HG03066 (cell line): ENCODE measurements around the gene ASB13.

Experiments used
- ATAC-seq: cut with Tn5 transposase; IDR thresholded peaks from one replicate; pipeline ENCODE4 v1.9.1; 2021; ENCODE audit warnings: low read depth; ENCODE audit not compliant: unreplicated experiment

ASB13 gene

DNA sequence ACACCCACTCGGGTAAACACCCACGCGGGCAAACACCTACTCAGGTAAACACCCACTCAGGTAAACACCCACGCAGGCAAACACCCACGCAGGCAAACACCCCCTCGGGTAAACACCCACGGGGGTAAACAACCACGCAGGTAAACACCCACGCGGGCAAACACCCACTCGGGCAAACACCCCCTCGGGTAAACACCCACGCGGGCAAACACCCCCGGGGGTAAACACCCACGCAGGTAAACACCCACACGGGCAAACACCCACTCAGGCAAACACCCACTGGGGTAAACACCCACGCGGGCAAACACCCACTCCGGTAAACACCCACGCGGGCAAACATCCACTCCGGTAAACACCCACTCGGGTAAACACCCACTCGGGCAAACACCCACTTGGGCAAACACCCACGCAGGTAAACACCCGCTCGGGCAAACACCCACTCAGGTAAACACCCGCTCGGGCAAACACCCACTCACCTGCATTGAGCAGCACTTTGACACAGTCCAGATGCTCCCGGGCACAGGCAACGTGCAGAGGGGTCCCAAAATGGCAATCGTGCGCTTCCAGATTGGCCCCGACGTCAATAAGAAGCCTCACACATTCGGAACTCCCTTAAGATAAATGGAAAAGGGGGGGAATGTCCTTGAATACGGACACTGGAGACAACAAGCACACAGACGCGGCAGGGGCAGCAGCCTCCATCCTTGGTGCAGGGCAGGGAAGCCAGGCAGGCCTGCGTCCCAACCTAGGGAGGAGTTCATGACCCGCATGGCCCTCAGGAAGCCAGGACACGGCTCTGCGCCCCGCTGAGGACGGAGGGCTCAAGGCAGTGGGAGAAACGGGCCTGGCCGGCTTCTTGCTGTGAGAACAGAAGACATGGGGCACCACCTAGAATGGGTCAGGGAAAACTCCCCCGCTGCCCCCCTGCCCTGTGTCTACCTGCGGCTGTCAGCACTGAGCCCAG is 17.6 kb downstream of the ASB13 start:
- no peak for ATAC-seq

DNA sequence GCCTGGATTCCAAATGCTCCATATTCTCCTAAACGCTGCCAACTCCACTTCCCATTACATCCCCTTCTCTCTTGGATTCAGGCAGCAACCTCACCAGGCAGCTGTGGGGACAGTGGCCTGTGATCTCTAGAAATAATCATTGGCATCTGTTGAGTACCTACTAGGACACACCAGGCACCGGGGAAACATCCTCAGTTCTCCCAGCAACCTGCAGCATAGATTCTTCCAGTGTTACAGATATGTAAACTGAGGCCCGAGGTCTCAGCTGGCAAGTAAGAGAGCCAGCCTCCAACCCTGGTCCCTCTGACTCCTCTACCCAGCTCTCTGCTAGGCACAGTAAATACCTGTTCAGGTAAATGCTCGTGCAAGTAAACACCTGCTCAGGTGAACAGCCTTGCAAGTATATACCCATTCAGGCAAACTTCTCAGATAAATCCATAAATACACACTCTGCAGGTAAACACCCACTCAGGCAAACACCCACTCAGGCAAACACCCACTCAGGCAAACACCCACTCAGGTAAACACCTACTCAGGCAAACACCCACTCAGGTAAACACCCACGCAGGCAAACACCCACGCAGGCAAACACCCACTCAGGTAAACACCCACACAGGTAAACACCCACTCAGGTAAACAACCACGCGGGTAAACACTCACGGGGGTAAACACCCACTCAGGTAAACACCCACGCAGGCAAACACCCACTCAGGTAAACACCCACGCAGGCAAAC is 18.7 kb downstream of the ASB13 start:
- ATAC-seq: no peak

DNA sequence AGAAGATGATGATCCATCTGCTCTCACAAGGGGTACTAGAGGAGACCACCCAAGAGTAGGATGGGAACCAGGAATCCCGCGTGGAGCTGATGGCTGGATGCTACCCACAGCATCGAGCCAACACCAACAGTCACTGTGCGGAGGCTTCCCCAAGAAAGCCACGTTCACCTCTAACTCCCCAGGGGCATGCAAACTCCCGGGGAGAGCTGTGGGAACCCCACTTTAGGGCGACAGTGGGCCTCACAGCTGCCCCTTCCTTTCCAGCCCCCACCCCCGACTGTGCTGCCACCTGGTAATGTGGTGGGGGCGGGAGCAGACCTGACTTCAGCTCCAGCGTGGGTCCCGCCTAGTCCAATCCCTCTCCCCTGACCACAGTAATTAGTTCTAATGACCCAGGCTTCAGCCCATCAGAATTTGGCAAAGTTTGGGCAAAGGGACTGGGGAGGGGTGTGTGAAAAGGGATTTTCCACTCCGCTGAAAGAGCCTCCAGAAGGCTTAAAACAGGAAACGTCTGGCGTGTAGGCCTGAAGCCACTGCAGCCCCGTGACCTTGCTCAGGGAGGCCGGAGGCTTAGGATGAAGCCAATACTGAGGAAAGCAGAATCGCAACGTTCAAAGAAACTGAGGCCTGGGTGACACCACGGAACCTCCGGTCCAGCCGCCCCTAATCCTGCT is 20.3 kb downstream of the ASB13 start:
- ATAC-seq: no peak

DNA sequence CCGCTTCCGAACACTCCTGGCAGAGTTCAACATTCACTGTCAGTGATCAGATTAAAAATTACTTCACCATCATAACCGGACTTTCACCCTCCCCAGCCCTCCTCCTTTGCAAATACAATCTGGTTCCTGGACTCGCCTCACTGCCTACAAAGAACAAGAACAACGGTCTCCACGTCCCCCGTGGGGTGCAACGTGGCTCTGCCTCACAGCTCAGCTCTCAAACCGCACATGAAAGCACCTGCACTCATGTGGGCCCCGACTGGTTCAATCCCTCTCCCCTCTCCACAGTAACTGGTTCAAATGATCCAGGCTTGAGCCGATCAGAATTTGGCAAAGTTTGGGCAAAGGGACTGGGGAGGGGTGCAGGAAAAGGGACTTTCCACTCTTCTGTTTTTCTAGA is 21.0 kb downstream of the ASB13 start:
- ATAC-seq: no peak

- ATAC-seq: no peak
Observed at GRCh38 chr10:5644930-5645329, 21.5 kb downstream of the ASB13 start.

DNA sequence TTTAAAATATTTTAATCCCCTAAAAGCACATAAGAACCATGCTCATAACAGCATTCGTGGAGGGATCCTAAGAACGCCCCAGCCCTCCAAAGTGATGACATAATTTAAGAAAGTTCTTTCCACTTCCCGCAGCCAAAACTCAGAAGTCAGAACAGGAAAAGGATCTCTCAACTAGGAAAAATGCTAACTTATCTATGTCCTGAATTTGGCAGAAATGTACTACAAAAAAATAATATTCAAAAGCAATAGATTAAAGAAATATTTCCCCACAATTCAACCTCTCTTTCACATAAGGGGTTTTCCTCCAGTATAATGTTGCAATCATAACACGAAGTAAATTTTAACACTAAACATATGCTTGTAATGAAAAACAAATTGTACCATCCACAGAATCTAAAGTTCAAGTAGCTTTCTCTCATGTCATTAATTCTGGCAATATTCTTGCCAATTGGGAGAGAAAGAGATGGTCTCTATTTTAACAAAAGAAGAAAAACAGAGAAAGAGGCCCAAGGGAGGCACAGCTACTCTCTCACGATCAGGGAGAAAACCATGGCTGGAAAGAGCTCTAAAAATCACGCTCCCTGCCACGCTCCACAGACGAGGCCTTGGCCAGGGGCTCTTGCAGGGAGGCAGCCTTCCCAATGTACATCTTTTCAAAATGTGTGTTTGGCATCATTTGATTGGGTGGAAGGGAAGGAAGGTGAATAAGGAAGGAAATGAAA is 22.9 kb downstream of the ASB13 start:
- ATAC-seq: no peak

- no peak for ATAC-seq
Observed at GRCh38 chr10:5641501-5641900, 24.9 kb downstream of the ASB13 start.

- no peak for ATAC-seq
Observed at GRCh38 chr10:5640501-5640900, 25.9 kb downstream of the ASB13 start.

DNA sequence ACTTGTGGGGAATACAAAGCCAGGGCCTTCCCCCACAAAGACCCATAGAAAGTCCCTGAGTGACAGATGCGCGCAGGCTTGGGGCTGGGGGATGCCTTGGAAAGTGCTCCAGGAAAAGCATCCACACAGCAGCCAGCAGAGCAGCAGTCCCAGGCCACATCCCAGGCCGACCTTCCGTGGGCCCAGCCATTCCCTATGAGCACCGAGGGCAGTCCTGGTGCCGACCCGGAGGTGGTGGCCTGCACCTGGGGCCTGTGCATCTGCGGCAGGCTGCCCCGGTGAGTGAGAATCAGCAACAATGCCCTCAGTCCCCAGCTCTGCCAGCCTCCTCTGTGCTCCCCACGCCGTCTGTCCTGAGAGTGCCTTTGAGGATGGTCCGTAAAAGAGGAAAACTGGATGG is 26.4 kb downstream of the ASB13 start:
- no peak for ATAC-seq

GRCh38 chr10:5639066-5639465 is 27.3 kb downstream of the ASB13 start:
- no peak for ATAC-seq

GRCh38 chr10:5638494-5638893 is 27.9 kb downstream of the ASB13 start:
- ATAC-seq: no peak

DNA sequence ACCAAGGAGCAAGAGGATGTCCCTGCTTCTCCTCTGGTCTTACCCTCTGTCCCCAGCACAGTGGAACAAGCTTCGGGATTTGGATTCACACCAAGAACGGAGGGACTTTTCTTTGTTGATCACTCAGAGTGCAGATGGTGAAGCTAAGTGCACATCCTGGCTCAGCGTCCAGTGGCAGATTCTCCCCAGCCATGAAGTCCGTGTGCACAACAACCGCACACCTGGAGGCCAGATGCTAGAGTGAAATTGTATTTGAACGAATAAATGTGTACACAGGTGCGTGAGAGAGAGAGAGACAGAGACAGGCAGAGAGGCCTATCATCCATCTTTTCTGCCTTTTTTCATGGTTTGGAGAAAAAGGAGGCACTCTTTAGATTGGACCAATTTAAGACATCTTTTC is 31.5 kb downstream of the ASB13 start:
- ATAC-seq: no peak

DNA sequence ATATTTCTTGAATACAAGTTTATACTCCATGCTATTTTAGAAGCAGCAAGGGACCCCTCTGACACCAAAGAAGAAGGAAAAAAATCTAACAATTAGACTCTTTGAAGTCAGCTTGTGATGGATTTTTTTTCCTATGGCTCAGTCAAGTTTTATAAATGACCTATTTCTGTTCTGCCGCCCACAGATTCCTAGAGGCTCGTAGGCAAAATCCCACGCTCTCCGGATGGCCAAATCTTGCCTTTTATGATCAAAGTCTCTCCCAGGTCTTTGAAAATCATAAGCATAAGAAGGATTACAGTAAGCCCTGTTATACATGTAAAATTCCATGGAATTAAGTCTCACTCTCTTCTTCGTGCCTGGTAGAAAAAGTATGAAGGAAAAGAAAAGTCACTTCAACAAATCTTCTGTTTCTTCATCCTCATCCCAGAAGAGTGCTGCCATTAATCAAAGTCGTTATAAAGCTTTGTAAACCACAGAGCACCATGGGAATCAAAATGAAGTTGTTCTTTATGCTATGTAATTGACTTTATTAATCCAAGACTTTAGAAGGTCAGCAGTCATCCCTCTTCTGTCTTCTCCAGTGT is 33.1 kb downstream of the ASB13 start:
- ATAC-seq: no peak

- no peak for ATAC-seq
Observed at GRCh38 chr10:5632446-5632845, 33.9 kb downstream of the ASB13 start.

- ATAC-seq: no peak
Observed at GRCh38 chr10:5631936-5632335, 34.5 kb downstream of the ASB13 start.

GRCh38 chr10:5630112-5630436 is 36.3 kb downstream of the ASB13 start:
- ATAC-seq: no peak

DNA sequence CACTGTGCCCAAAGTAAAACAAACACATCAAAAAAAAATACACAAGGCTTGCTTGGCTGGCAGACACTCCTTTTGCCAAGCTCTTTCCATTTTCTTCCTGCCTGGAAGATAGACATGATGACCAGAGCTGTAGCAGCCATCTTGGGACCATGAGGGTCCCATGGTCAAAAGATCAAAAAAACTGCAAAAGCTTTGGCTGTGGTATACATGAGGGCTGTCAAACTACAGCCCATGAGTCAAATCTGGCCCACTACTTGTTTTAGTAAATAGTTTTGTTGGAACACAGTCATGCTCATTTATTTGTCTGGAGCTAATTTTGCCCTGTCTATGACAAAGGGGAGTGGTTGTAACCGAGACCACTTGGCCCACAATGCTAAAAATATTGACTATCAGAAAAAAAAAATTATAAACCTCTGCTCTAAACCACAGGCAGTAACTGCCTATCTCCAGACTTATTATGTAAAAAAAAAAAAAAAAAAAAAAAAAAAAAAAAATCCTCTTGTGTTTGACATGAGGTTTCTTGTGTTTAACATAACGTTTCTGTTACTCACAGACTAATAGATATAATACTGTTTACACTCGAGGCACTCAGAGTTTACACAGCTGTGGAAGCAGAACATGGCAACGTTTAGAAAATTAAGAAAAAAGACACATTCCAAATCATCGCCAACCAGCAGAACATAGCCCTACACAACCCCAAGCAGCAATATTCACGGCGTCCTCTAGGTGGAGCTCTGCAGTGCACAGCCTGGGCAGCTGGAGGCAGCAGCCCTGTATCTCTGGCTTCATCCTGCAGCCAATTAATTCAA is 36.9 kb downstream of the ASB13 start:
- ATAC-seq: peak; percentile 74

DNA sequence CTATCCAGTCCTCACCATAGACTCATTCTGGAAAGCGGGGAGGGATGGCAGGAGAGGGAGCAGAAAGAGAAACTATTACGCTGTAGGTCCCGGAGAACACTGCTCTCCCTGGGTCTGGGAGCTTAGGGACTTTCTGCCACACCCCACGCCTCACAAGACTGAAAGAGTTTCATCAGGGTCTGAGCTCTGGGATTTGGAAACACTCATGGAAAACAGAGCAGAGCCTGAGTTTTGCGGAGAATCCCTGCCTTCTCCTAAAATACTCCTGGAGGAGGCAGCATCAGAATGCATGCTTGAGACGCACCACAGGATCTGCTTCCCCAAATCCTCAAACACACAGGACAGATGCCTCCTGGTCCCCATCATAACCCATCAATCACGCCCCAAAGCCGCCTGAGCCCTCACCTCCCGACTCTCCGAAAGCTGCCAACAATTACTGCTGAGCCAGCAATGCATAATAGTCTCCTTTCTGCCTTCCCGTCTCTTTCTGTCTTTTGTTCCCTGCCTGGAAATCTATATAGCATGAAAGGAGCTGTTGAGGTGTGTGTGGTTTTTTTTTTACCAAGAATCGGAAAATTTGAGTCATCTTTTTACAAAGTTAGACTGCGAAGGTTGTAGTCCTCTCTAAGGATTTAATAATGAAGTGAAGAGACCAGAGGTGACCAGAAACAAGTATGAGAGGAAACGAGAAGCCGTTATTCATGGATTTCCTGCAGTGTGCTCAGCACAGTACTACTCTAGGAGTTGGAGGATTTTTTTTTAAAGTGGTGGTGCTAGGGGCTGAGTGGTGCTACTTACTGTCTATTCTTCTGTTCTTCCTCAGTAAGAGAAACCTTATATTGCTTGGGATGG is 37.7 kb downstream of the ASB13 start:
- no peak for ATAC-seq
